ENCODE results near the gene CTSE.
A peak's percentile ranks its signal among the peaks of the same experiment; 100 is the strongest.

The CTSE gene

DNA sequence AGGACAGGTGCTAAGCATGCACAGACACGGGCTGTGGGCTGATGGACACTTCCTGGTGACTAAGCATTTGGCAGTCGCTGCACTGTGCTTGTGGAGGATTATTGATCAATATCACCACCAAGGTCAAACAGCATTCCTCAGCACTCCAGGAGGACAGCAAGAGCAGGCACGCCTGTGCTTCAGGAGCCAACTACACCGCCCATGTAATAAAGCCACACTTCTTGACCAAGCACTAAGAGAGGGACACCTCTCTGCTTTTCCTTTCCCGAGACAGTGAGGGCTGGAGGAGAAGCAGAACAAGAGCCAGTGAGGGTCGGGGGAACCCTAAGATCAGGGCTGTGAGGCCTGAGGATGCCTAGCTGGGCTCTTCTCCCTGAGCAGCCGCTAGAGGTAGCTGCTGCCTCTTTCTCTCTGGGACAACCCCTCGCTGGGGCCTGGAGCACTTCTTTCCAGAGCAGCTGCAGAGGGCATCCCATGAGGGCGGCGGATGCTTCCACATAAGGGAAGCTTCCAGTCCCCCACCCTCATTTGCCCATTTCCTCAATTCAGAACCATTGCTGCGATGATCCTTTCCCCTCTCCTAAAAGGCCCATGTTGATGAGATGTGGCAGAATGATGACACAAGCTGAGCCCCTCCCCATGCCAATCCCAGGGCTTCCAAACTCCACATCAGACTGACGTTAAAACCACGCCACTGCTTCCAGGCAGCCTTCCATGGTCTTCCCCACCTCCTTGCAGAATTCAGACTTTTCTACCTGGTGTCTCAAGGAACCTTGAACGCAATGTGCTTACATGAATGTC is 39.6 kb downstream of the CTSE start:
- TF ChIP-seq, protein P1, sequence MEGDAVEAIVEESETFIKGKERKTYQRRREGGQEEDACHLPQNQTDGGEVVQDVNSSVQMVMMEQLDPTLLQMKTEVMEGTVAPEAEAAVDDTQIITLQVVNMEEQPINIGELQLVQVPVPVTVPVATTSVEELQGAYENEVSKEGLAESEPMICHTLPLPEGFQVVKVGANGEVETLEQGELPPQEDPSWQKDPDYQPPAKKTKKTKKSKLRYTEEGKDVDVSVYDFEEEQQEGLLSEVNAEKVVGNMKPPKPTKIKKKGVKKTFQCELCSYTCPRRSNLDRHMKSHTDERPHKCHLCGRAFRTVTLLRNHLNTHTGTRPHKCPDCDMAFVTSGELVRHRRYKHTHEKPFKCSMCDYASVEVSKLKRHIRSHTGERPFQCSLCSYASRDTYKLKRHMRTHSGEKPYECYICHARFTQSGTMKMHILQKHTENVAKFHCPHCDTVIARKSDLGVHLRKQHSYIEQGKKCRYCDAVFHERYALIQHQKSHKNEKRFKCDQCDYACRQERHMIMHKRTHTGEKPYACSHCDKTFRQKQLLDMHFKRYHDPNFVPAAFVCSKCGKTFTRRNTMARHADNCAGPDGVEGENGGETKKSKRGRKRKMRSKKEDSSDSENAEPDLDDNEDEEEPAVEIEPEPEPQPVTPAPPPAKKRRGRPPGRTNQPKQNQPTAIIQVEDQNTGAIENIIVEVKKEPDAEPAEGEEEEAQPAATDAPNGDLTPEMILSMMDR (IDR thresholded peaks at IDR 0.05; ENCODE audit: extremely low read depth, missing control alignments) = peak; percentile 69
- DNase-seq (ENCODE audit: low spot score) = peak; percentile 74

DNA sequence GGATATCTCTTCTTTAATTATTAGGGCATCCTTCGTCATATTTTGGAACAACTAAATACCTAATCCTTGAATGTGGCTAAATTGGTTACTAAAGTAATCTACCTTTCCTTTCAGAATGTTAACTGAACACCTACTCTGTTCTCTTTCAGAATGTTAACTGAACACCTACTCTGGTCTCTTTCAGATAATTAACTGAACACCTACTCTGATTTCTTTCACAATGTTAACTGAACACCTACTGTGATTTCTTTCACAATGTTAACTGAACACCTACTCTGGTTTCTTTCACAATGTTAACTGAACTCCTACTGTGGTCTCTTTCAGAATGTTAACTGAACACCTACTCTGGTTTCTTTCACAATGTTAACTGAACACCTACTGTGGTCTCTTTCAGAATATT is 42.4 kb downstream of the CTSE start:
- DNase-seq (ENCODE audit: low spot score) = no peak
- TF ChIP-seq, protein P1 (IDR thresholded peaks at IDR 0.05; ENCODE audit: extremely low read depth, missing control alignments) = no peak

DNA sequence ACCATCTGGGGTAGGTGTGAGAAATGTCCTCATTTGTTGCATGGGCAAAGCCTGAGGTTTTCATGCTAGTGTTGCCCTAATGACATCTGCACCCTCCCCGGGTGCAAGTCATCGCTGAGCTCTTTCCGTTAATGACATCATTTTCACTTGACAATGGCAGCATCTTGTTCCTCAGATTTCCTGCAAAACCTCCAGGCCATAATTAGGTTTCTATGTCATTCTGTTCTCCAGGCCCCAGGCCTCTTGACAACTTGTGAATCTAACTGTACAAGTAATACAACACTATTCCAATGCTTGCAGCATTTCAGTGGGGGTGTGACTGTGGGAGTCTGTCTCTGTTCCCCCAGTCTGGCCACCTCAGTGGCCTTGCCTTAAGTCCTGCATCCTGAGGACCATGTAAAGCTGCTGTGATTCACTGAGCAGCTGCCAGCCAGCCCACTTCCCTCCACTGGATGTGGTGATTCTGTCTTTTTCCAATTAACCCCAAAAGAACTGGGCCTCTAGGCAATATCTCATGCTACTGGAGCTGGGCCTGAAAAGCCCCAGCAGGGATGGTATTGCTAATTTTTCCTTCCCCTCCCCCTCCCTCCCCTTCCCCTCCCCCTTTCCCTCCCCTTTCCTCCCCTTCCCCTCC is 43.3 kb downstream of the CTSE start:
- TF ChIP-seq, protein P1 (IDR thresholded peaks at IDR 0.05; ENCODE audit: extremely low read depth, missing control alignments) = no peak
- no peak for DNase-seq (ENCODE audit: low spot score)

DNA sequence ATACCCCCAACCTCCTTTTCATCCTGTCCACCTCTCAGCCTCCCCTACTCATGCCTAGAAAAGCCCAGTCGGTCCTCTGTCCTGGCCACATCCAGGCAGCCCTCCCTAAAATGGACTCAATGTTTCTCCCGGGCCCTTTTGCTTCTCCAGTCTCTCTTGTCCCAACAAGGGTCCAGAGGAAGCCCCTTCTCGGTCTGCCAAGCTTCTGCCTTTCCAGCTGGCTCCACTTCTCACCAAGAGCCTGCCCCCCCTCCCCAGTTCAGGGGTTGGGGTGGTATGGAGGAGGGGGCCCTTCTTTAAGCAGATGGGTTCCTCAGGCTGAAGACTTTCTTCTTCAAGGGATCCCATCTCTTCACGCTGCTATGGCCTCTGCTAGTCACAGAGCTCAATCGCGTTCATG is 44.4 kb downstream of the CTSE start:
- no peak for DNase-seq (ENCODE audit: low spot score)
- TF ChIP-seq, protein P1 (IDR thresholded peaks at IDR 0.05; ENCODE audit: extremely low read depth, missing control alignments) = no peak

- DNase-seq (ENCODE audit: low spot score) = no peak
- TF ChIP-seq, protein P1 (IDR thresholded peaks at IDR 0.05; ENCODE audit: extremely low read depth, missing control alignments) = no peak
Measured at GRCh38 chr1:205978676-205979075, 45.0 kb downstream of the CTSE start.

- TF ChIP-seq, protein P1 (IDR thresholded peaks at IDR 0.05; ENCODE audit: extremely low read depth, missing control alignments) = peak; percentile 97
- peak; percentile 80 for DNase-seq (ENCODE audit: low spot score)
Measured at GRCh38 chr1:205977402-205978014, 46.2 kb downstream of the CTSE start.
